22Rv1 (cell line): Measurements from ENCODE around the gene HS1BP3.

Source experiments
- CTCF ChIP-seq: fragments of 450-650 bp; IDR thresholded peaks from 2 replicates; pipeline ENCODE4 v1.5.1; 2017; ENCODE audit warnings: mild to moderate bottlenecking
- ZFX ChIP-seq: fragments of 450-650 bp; IDR thresholded peaks from 2 replicates; pipeline ENCODE4 v1.6.1; 2017; ENCODE audit warnings: antibody characterized with exemption, borderline replicate concordance

- TF ChIP-seq CTCF (no peak), ZFX (no peak)
Observed at GRCh38 chr2:20575935-20576597, 74.8 kb downstream of the HS1BP3 start.
